ENCODE measurements around the gene TRIOBP. TPM values are rescaled to one million over a fixed set of nuclear protein-coding genes. Genes with fewer than 3 reads are reported as not detected.

TRIOBP gene
- total RNA-seq: 100 to 1,000 TPM; 150 to 208 (median 182) TPM

- intact Hi-C loops (cut with DNase I): no loop called here
- peaks cover 9 to 29% (median 25%) of the 10 kb centered on the region in 4 donors for H3K36me3 ChIP-seq
- peaks cover 11 to 20% (median 17%) of the 10 kb centered on the region in 4 donors for H3K4me1 ChIP-seq
- WGBS: 19% methylated on average over 29 of the region's 39 CpGs
- no peaks in the 10 kb centered on the region for H3K27me3 ChIP-seq
- H3K4me3 ChIP-seq: peak within 1 kb of the TSS; percentile 32 to 44 (median 37)
- H3K9me3 ChIP-seq: no peaks in the 10 kb centered on the region
- H3K27ac ChIP-seq (replicated peaks in 1 of 4): peak within 1 kb of the TSS in 2 of 4 donors; percentile 10 to 34
- DNase-seq (ENCODE audit: extremely low spot score): peak; percentile 98
- TF ChIP-seq POLR2A (IDR thresholded peaks at IDR 0.05; ENCODE audit: low read depth) (no peak), CTCF (IDR thresholded peaks at IDR 0.05) (peak; percentile 23 to 52 (median 41)), POLR2AphosphoS5 (IDR thresholded peaks at IDR 0.05) (peak; percentile 24 to 46)
Measured at GRCh38 chr22:37696657-37697537, at the start of gene TRIOBP. TRIOBP (plus strand) TSS chr22:37697048; CDS start chr22:37701366, 4,318 bp downstream.

- TF ChIP-seq POLR2A (IDR thresholded peaks at IDR 0.05; ENCODE audit: low read depth) (no peak), POLR2AphosphoS5 (IDR thresholded peaks at IDR 0.05) (no peak), EP300 (IDR thresholded peaks at IDR 0.05) (no peak), CTCF (IDR thresholded peaks at IDR 0.05) (no peak)
- Histone ChIP-seq H3K4me3 (no peak overlapping the region), H3K27me3 (no peaks in the 10 kb centered on the region), H3K4me1 (peaks cover 5 to 12% (median 9%) of the 10 kb centered on the region in 4 donors), H3K36me3 (peaks cover 0 to 20% (median 11%) of the 10 kb centered on the region in 4 donors), H3K9me3 (no peaks in the 10 kb centered on the region), H3K27ac (replicated peaks in 1 of 4) (peak overlapping the region in 1 of 4 donors; percentile 6)
- 91% methylated on average over 8 of the region's 9 CpGs for whole genome bisulfite sequencing
- DNase-seq (ENCODE audit: extremely low spot score): no peak
- intact Hi-C loops (cut with DNase I): no loop called here
Measured at GRCh38 chr22:37647317-37647716, 49.5 kb upstream of the TRIOBP start.

- TF ChIP-seq EP300 (IDR thresholded peaks at IDR 0.05) (no peak), CTCF (IDR thresholded peaks at IDR 0.05) (no peak), POLR2AphosphoS5 (IDR thresholded peaks at IDR 0.05) (no peak), POLR2A (IDR thresholded peaks at IDR 0.05; ENCODE audit: low read depth) (no peak)
- Histone ChIP-seq H3K27me3 (no peaks in the 10 kb centered on the region), H3K36me3 (peaks cover 0 to 20% (median 11%) of the 10 kb centered on the region in 4 donors), H3K9me3 (no peaks in the 10 kb centered on the region), H3K27ac (replicated peaks in 1 of 4) (peak overlapping the region in 2 of 4 donors; percentile 6), H3K4me1 (peaks cover 3 to 10% (median 8%) of the 10 kb centered on the region in 4 donors), H3K4me3 (no peak overlapping the region)
- intact Hi-C loops (cut with DNase I): no loop called here
- no peak for DNase-seq (ENCODE audit: extremely low spot score)
- WGBS: 85% methylated on average over 9 of the region's 9 CpGs
Measured at GRCh38 chr22:37647928-37648327, 48.9 kb upstream of the TRIOBP start.

- TF ChIP-seq CTCF (IDR thresholded peaks at IDR 0.05): no peak
- no peak for TF ChIP-seq POLR2AphosphoS5 (IDR thresholded peaks at IDR 0.05)
- no peak for TF ChIP-seq POLR2A (IDR thresholded peaks at IDR 0.05; ENCODE audit: low read depth)
- TF ChIP-seq EP300 (IDR thresholded peaks at IDR 0.05): no peak
- peaks cover 0 to 23% (median 14%) of the 10 kb centered on the region in 4 donors for H3K36me3 ChIP-seq
- H3K4me1 ChIP-seq: no peaks in the 10 kb centered on the region
- intact Hi-C loops (cut with DNase I): no loop called here
- no peaks in the 10 kb centered on the region for H3K27me3 ChIP-seq
- no peak overlapping the region for H3K27ac ChIP-seq (replicated peaks in 1 of 4)
- no peaks in the 10 kb centered on the region for H3K9me3 ChIP-seq
- H3K4me3 ChIP-seq: no peak overlapping the region
- WGBS: 98% methylated on average over 15 of the region's 17 CpGs
- DNase-seq (ENCODE audit: extremely low spot score): no peak
Measured at GRCh38 chr22:37650463-37651136, 46.2 kb upstream of the TRIOBP start.
